GM12873 (cell line): ENCODE results near the gene CD244.
A peak's percentile ranks its signal among the peaks of the same experiment; 100 is the strongest.

Experiments used
- CTCF ChIP-seq: IDR thresholded peaks from 2 replicates; pipeline ENCODE4 v1.5.1; 2012; ENCODE audit warnings: low read depth, mild to moderate bottlenecking, moderate library complexity, low read length, control low read depth; ENCODE audit not compliant: insufficient read depth; ENCODE audit errors: missing control alignments

CD244 gene

GRCh38 chr1:160882582-160882981, 19.9 kb upstream of the CD244 start:
- no peak for TF ChIP-seq CTCF

DNA sequence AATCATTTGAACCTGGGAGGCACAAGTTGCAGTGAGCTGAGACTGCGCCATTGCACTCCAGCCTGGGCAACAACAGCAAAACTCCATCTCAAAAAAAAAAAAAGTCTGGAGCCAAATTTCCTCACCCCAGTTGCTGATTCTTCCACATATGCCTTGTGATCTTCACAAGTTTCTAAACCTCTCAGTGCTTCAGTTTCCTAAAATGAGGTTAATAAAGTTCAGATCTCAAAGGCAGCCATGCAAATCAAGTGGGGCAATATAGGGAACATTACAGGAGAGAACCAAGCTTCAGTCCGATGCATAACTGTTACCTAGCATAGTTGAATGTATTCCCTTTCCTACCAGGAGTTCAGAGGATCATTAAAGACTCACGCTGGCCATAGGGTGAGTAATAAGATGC, 17.5 kb upstream of the CD244 start:
- TF ChIP-seq CTCF, result no peak

DNA sequence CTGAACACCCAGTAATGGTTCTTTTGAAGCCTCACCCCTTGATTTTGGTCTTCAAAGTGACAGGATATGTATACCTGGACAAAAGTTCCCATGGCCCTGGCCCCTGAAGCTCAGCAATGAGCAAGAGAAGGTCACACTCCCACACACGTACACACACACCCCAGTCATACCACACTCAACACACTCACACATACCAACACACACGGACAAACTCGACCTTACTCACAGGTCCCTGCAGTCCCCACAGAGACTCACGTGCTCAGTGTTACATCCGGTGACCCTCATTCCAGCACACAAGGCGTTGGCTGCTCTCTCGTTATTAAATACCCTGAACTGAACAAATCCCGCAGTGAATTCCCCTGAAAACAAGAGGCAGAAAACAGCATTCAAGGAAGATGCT, 16.4 kb upstream of the CD244 start:
- TF ChIP-seq CTCF, result no peak

DNA sequence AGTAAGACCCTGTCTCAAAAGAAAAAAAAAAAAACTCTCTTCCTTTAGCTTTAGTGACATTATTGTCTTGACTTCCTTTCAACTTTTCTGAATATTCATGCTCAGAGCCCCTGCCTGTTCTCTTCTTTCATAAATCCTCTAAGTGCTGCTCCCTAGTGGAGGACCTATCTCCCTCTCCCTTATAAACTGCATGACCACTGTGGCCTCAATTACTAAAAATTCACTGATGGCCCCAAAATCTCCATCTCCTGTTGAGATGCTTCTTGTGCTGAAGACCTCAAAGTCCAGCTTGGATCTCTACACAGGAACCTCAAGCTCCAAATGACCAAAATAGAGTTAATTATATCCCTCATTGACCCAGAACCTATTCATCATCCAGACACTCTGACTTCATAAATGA, 14.5 kb upstream of the CD244 start:
- peak; percentile 32 for TF ChIP-seq CTCF

DNA sequence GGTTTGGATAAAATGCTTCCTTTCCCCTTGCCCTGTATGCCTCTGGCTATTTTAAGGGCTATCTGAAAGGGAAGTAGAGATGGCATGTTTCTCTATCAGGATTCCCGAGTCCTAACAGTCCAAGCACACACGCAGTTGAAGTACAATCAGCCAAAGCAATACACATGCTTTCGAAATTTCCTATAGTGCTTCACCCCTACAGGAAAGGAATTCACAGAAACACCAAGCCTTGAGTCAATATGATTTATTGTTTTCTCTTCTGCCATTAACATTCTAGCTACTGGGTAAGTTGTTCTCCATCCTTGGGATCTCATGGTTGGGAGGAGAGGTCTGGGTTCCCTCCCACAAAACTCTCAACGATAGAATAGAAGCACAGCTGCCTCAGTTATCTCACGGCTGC, 13.6 kb upstream of the CD244 start:
- TF ChIP-seq CTCF, result no peak

GRCh38 chr1:160874935-160875334, 12.2 kb upstream of the CD244 start:
- TF ChIP-seq CTCF, result no peak

DNA sequence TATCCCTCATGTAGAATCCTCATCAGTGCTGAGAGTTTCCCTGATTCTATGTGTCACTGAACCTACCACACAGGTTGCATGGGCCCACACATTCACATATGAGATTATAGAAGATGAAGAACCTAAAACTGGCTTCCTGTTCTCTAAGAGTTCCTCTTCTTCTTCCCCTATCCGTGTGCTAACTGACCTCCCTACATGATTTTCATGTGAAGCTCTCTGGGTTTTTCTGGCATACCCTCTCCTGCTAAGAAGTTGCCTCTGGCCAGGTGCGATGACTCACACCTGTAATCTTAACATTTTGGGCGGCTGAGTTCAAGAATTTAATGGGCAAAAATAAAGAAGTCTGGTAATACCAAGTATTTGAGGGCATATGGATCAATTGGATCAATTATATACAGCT, 5.5 kb upstream of the CD244 start:
- no peak for TF ChIP-seq CTCF
